A673 (cell line): ENCODE results near the gene NKPD1. TPM values are rescaled to one million over a fixed set of nuclear protein-coding genes. Genes with fewer than 3 reads are reported as not detected.
"Not testable (repeated sequence)": the region's sequence is repeated elsewhere in the genome, so short reads cannot be mapped to it uniquely, and the experiment has no call there.

ENCODE experiments used
- BruUV-seq: library from RNA; stranded (reverse); fragments of 400-500 nt; replicated peaks from 2 replicates; lab custom pipeline; 2021; lab: Mats Ljungman, UMichigan
- CTCF ChIA-PET: fragments of 300-600 bp; sonication (Branson Sonifier 250); formaldehyde crosslinking; loops from one replicate; lab custom pipeline; 2022; ENCODE audit warnings: antibody characterized with exemption; lab: Charles Lee
- POLR2A ChIA-PET: fragments of 300-600 bp; sonication (Branson Sonifier 250); formaldehyde crosslinking; loops from one replicate; lab custom pipeline; 2022; ENCODE audit warnings: antibody characterized with exemption; ENCODE audit not compliant: low non-redundant PET; lab: Charles Lee
- DNase-seq: peaks from one replicate; pipeline ENCODE4 v3.0.0-alpha.2; 2015; ENCODE audit warnings: low spot score
- H3K27ac ChIP-seq: fragments of 200-600 bp; sonication (generic); 2 replicates; pipeline ENCODE4 v1.5.1; 2016; ENCODE audit warnings: mixed run types, low read depth, mild to moderate bottlenecking, mixed read lengths, antibody characterized with exemption, low read length; ENCODE audit not compliant: poor library complexity, severe bottlenecking
- H3K27me3 ChIP-seq: fragments of 200-600 bp; sonication (generic); replicated peaks from 2 replicates; pipeline ENCODE4 v1.6.1; 2017; ENCODE audit warnings: mixed run types, low read depth, mild to moderate bottlenecking, mixed read lengths, antibody characterized with exemption, low read length; ENCODE audit not compliant: insufficient read depth, poor library complexity
- H3K36me3 ChIP-seq: fragments of 200-600 bp; sonication (generic); 2 replicates; pipeline ENCODE4 v1.6.1; 2016; ENCODE audit warnings: mixed run types, mild to moderate bottlenecking, mixed read lengths, antibody characterized with exemption, low read length; ENCODE audit not compliant: insufficient read depth, poor library complexity, severe bottlenecking
- H3K4me1 ChIP-seq: fragments of 200-600 bp; sonication (generic); 2 replicates; pipeline ENCODE4 v1.6.1; 2017; ENCODE audit warnings: mixed run types, mild to moderate bottlenecking, mixed read lengths, antibody characterized with exemption, low read length; ENCODE audit not compliant: insufficient read depth, poor library complexity, severe bottlenecking
- H3K4me3 ChIP-seq: fragments of 200-600 bp; sonication (generic); 2 replicates; pipeline ENCODE4 v1.5.1; 2016; ENCODE audit warnings: low read depth, mixed run types, mild to moderate bottlenecking, mixed read lengths, low read length; ENCODE audit not compliant: poor library complexity, severe bottlenecking
- H3K9me3 ChIP-seq: fragments of 200-600 bp; sonication (generic); 2 replicates; pipeline ENCODE4 v1.6.1; 2016; ENCODE audit warnings: mixed run types, low read depth, mild to moderate bottlenecking, mixed read lengths, antibody characterized with exemption, low read length; ENCODE audit not compliant: poor library complexity, severe bottlenecking
- CTCF ChIP-seq: fragments of 300-800, 200-600 bp; sonication (generic); conservative IDR thresholded peaks from 2 replicates; pipeline ENCODE4 v1.5.1; 2017; ENCODE audit warnings: low read depth, mild to moderate bottlenecking, antibody characterized with exemption, low read length, moderate library complexity, mixed read lengths
- EZH2 ChIP-seq: fragments of 200-600 bp; sonication (generic); IDR thresholded peaks from 2 replicates; pipeline ENCODE4 v1.6.1; 2017; ENCODE audit warnings: borderline replicate concordance, low read depth, mild to moderate bottlenecking, mixed read lengths, antibody characterized with exemption, low read length; ENCODE audit not compliant: poor library complexity, severe bottlenecking
- intact Hi-C: fragments of 100-400 bp; cut with micrococcal nuclease; formaldehyde crosslinking; loops from one replicate; pipeline ENCODE4 v1.10.0; 2022; ENCODE audit not compliant: unreplicated experiment
- total RNA-seq: library from RNA; stranded (reverse); gene quantifications from 2 replicates; pipeline ENCODE4 v1.2.3, GENCODE V29; 2021

NKPD1 gene
- total RNA-seq, 1 experiment from 2014 or later, result 0.30 TPM

DNA sequence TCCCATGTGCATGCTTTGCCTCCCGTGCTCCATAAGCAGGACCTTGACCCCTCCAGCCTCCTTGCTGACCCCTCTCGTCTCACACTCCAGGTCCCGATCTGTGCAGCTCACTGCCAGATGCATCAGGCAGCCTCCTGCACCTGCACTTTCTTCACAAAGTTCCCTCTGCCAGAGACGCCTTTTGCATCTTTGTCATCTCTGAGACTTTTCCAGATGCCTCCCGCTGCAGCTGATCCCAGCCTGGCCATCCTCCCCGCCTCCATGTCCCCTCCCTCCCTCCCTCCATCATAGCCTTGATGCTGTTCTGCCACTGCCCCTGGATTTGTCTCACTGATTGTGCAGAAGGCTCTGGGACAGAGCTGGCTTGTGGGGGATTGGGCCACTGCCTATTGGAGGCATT, 38.0 kb downstream of the NKPD1 start:
- POLR2A ChIA-PET, result no interaction called here
- no TSS peak for BruUV-seq
- no peaks in the 10 kb centered on the region for H3K36me3 ChIP-seq

GRCh38 chr19:45121827-45122345, 38.9 kb downstream of the NKPD1 start:
- Histone ChIP-seq H3K4me1 (peaks cover 19% of the 10 kb centered on the region), H3K27me3 (no peaks in the 10 kb centered on the region), H3K36me3 (no peaks in the 10 kb centered on the region), H3K4me3 (no peak overlapping the region), H3K27ac (no peak overlapping the region), H3K9me3 (no peaks in the 10 kb centered on the region)
- POLR2A ChIA-PET, result no interaction called here
- BruUV-seq, result no TSS peak
- TF ChIP-seq CTCF (no peak), EZH2 (no peak)
- CTCF ChIA-PET, result no interaction called here
- DNase-seq, result no peak
- intact Hi-C loops, result no loop called here

More for the DNA sequence above, 38.0 kb downstream of the NKPD1 start:
- Histone ChIP-seq H3K4me1 (peaks cover 19% of the 10 kb centered on the region), H3K27me3 (no peaks in the 10 kb centered on the region), H3K27ac (no peak overlapping the region), H3K4me3 (no peak overlapping the region), H3K9me3 (no peaks in the 10 kb centered on the region)
- intact Hi-C loops, result no loop called here
- no peak for TF ChIP-seq CTCF
- no peak for TF ChIP-seq EZH2
- no peak for DNase-seq
- CTCF ChIA-PET, result no interaction called here

- no peak for DNase-seq
- Histone ChIP-seq H3K27me3 (no peaks in the 10 kb centered on the region), H3K9me3 (no peaks in the 10 kb centered on the region), H3K4me3 (no peak overlapping the region), H3K27ac (no peak overlapping the region), H3K36me3 (no peaks in the 10 kb centered on the region), H3K4me1 (peaks cover 19% of the 10 kb centered on the region)
- intact Hi-C loops, result no loop called here
- TF ChIP-seq EZH2, result no peak
- no peak for TF ChIP-seq CTCF
- POLR2A ChIA-PET, result no interaction called here
- CTCF ChIA-PET, result interaction anchor here (0.7 kb wide), 1 partner anchor 350 kb away, joined by 5 read pairs; no protein-coding TSS in a partner anchor
- BruUV-seq, result no TSS peak
These were observed 41.2 kb downstream of the NKPD1 start for GRCh38 chr19:45119582-45119981.

DNA sequence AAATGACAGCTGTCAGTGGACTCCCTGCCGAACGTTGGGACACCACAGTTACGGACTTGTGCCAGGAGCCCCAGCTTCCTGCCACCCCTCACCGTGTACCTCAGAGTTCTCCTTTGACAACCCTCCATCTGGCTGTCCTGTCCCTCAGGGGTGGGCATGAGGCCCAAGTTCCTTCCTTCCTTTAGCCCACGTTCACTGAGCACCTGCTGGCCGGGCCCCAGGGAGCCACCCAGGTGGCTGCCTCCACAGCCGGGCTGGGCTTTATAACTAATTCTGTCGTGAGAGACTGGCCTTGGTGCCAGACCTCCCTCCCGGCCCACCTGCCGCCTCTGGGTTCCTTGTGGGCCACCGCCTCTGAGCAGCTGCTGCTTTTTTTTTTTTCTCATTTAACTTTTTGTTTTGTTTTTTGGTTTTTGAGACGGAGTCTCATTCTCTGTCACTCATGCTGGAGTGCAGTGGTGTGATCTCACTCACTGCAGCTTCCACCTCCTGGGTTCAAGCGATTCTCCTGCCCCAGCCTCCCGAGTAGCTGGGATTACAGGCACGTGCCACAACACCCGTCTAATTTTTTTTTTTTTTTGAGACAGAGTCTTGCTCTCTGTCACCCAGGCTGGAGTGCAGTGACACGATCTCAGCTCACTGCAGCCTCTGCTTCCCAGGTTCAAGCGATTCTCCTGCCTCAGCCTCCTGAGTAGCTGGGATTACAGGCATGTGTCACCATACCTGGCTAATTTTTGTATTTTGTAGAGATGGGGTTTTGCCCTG, 42.0 kb downstream of the NKPD1 start:
- H3K27ac ChIP-seq, H3K4me3 ChIP-seq, intact Hi-C loops, DNase-seq, POLR2A ChIA-PET, H3K27me3 ChIP-seq, H3K9me3 ChIP-seq, BruUV-seq, H3K36me3 ChIP-seq: not testable (repeated sequence)
- peaks cover 15% of the 10 kb centered on the region for H3K4me1 ChIP-seq
- CTCF ChIA-PET, result interaction anchor here (0.6 to 0.7 kb wide), 2 partner anchors 208 to 351 kb away, joined by 3 to 5 read pairs; no protein-coding TSS in a partner anchor
